Lower leg skin (tissue), 3 donors: ENCODE data around the gene JARID2.

Experiments
- POLR2A ChIP-seq, 2 donors: fragments of 450-650 bp; IDR thresholded peaks; one replicate each; pipeline ENCODE4 v1.6.1; 2016 to 2017; ENCODE audit warnings: antibody characterized with exemption in 2 of 2, mild to moderate bottlenecking in 1 of 2, moderate library complexity in 1 of 2
- TF ChIP-seq, protein P1 (sequence below), 3 donors: fragments of 450-650 bp; IDR thresholded peaks; one replicate each; pipeline ENCODE4 v1.5.1; 2016; ENCODE audit warnings: antibody characterized with exemption in 3 of 3, mild to moderate bottlenecking in 3 of 3, moderate library complexity in 2 of 3

- TF ChIP-seq, protein P1, sequence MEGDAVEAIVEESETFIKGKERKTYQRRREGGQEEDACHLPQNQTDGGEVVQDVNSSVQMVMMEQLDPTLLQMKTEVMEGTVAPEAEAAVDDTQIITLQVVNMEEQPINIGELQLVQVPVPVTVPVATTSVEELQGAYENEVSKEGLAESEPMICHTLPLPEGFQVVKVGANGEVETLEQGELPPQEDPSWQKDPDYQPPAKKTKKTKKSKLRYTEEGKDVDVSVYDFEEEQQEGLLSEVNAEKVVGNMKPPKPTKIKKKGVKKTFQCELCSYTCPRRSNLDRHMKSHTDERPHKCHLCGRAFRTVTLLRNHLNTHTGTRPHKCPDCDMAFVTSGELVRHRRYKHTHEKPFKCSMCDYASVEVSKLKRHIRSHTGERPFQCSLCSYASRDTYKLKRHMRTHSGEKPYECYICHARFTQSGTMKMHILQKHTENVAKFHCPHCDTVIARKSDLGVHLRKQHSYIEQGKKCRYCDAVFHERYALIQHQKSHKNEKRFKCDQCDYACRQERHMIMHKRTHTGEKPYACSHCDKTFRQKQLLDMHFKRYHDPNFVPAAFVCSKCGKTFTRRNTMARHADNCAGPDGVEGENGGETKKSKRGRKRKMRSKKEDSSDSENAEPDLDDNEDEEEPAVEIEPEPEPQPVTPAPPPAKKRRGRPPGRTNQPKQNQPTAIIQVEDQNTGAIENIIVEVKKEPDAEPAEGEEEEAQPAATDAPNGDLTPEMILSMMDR (IDR thresholded peaks at IDR 0.05): no peak
- no peak for TF ChIP-seq POLR2A (IDR thresholded peaks at IDR 0.05)
Measured at GRCh38 chr6:15313367-15313766, 67.5 kb downstream of the JARID2 start.
